Measurements from ENCODE around the gene TMEM250.

The TMEM250 gene

GRCh38 chr9:136147038-136147889 is 28.6 kb upstream of the TMEM250 start:
- DNase-seq, result no peak

- no peak for DNase-seq
Observed at GRCh38 chr9:136146126-136147037, 27.7 kb upstream of the TMEM250 start.

GRCh38 chr9:136145580-136145979 is 26.9 kb upstream of the TMEM250 start:
- no peak for DNase-seq

GRCh38 chr9:136144450-136144849 is 25.8 kb upstream of the TMEM250 start:
- no peak for DNase-seq

- DNase-seq, result peak; percentile 56
Observed at GRCh38 chr9:136143215-136144001, 24.7 kb upstream of the TMEM250 start.

- DNase-seq, result no peak
Observed at GRCh38 chr9:136142859-136143214, 24.2 kb upstream of the TMEM250 start.

GRCh38 chr9:136142414-136142796 is 23.7 kb upstream of the TMEM250 start:
- DNase-seq, result no peak

- no peak for DNase-seq
Observed at GRCh38 chr9:136141682-136142413, 23.2 kb upstream of the TMEM250 start.

GRCh38 chr9:136140966-136141365 is 22.3 kb upstream of the TMEM250 start:
- no peak for DNase-seq

GRCh38 chr9:136140046-136140445 is 21.4 kb upstream of the TMEM250 start:
- no peak for DNase-seq

GRCh38 chr9:136138566-136138965 is 19.9 kb upstream of the TMEM250 start:
- DNase-seq, result peak; percentile 65

GRCh38 chr9:136137321-136138265 is 18.9 kb upstream of the TMEM250 start:
- no peak for DNase-seq

GRCh38 chr9:136136127-136136925 is 17.7 kb upstream of the TMEM250 start:
- no peak for DNase-seq

- DNase-seq, result no peak
Observed at GRCh38 chr9:136135326-136136126, 16.9 kb upstream of the TMEM250 start.

GRCh38 chr9:136133959-136134484 is 15.3 kb upstream of the TMEM250 start:
- no peak for DNase-seq

GRCh38 chr9:136133191-136133958 is 14.7 kb upstream of the TMEM250 start:
- DNase-seq, result peak; percentile 67

- no peak for DNase-seq
Observed at GRCh38 chr9:136132512-136133050, 13.9 kb upstream of the TMEM250 start.

Data from hematopoietic multipotent progenitor cell treated with erythropoietin and hydrocortisone succinate and interleukin-3 and kit ligand, for 4 days (in vitro differentiated cells).